Glomerular visceral epithelial cell (primary cell): ENCODE data around the gene METTL26.

ENCODE experiments used
- DNase-seq: peaks from one replicate; pipeline ENCODE4 v3.0.0-alpha.2; 2016; ENCODE audit errors: extremely low spot score

The METTL26 gene

GRCh38 chr16:595942-596735, 40.0 kb downstream of the METTL26 start:
- no peak for DNase-seq

DNA sequence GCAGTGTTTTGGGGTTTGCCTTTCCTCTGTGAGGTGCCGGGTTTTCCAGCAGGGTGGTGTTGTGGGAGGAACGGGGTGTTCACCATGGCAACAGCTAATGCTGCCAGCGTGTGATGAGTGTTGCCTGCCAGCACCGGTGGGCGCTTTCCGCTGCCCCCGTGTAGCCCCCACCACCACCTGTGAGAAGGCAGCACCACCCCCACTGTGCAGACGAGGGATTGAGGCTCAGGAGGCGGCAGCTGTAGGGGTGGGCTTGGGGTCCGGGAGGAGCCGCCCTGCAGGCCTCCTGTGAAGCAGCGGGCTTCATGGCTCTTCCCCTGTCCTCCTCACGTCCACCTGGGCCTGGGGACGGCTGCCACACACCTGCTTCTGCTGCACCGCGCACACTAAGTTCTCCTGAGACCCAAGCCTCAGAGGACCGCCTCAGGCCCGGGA, 41.0 kb downstream of the METTL26 start:
- DNase-seq, result no peak

DNA sequence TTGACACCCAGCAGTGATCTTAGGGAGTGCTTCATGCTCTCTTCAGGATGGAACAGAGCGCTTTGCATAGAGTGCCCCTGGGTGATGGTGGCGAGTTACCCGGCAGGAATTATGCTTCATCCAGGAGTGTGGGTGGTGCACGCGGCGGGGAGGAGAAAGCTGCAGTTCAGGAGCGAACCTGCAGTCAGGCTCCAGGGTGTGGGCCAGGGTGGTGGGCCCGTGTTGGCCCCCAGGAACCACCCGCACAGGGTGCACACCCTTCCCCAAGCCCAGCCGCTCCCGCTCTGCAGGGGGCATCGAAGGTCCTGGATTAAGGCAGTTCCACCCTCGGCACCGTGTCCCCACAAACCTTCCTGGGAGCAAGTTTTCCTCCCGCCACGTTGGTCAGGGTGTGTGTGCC, 42.3 kb downstream of the METTL26 start:
- no peak for DNase-seq

DNA sequence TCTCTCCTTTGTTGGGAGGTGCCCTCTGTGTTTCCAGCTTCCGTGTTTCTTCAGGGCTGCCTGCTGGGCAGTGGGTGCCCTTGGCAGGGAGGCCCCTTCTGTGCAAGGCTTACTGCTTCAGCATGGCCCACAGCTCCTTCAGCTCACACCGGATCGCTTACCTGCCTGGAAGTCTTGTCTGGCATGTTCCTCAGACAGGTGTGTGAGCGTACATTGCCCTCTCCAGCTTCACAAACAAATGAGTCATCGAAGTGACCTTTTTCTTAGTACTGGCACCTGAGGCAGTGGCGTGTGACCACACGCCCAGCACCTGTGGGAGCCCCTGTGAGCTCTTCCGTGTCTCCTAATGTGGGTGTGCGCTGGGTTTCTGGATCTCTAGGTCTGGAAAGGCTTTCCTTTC, 42.7 kb downstream of the METTL26 start:
- DNase-seq, result no peak

DNA sequence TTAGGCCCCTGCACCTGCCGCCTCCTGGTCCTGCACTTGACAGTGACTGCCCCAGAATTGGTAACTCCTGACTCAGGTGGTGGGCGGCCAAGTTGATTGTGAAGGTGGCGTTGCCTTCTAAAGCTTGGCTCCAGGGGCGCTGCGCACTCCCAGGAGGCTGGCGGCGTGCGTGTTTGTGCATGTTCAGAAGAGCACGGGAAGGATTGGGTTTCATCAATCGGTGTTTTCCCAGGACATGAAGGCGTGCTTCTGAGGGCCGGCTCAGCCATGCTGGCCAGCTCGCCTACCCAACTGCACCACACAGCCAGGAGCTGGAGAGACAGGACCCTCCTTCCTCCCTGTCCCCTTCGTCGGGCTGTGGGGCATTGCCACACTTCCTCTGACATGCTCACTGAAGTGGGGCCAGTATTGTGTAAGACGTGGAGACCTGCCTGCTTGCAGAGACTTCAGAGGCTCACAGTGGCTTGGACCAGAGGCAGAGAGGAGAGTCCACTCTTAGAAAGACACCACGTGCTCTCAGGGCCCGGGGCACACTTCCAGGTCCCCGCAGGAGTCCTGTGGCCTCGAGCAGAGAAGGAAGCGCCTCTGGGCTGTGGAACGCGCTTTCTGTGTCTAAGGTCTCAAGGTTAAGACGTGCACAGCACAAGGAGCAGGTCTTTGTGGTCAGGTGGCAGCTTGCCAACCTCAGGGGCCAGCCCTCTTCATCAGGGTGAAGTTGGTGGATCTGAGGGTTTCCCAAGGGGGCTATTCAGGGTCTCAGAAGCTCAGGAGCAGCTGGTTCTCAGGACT, 43.4 kb downstream of the METTL26 start:
- no peak for DNase-seq

DNA sequence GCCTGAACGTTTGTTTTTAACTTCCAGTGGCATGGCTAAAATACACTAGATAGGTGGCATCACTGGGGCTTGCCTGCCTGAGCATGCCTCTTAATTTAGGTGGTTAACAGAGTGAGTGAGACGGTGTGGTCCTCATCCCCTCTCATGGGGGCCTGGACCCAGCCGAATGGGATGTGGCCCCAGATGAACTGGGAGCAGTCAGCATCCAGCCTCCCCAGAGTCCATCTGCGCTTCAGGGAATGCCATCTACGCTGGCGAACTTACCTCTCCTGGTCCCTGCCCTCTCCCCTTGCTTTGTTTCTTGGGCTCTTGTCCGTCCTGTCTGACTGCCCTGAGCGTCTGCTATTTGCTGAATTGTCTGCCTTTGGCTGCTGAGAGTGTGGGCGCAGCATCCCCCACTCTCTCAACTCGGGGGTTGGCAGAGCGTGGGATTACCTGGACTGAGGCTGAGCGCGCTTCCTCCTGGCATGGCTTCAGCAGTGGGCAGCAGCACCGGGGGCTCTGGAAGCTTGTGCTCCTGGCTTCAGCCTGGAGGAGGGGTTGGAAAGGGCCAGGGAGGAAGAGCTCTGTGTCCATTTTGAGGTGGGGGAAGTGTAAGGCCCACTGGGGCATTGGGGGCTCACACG, 44.1 kb downstream of the METTL26 start:
- no peak for DNase-seq

DNA sequence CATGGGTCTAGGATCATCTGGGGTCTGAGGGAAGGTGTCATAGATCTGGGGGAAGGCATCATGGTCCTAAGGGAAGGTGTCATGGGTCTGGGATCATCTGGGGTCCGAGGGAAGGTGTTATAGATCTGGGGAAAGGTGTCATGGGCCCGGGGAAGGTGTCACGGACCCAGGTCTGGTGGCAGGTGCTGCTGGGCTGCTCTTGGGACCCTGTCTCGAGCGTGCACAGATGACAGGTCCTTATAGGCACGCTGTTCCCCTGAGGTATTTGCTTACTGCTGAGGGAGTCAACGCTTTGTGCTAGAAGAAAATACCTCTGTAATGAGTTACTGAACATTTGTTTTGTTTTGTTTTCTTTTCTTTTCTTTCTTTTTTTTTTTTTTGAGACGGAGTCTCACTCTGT, 44.9 kb downstream of the METTL26 start:
- DNase-seq, result no peak

DNA sequence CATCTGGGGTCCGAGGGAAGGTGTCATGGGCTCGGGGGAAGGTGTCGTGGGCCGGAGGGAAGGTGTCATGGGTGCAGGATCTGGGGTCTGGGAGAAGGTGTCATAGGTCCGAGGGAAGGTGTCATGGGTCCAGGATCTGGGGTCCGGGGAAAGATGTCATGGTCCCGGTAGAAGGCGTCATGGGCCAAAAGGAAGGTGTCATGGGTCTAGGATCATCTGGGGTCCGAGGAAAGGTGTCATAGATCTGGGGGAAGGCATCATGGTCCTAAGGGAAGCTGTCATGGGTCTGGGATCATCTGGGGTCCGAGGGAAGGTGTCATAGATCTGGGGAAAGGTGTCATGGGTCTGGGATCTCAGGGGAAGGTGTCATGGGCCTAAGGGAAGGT, 45.3 kb downstream of the METTL26 start:
- no peak for DNase-seq

DNA sequence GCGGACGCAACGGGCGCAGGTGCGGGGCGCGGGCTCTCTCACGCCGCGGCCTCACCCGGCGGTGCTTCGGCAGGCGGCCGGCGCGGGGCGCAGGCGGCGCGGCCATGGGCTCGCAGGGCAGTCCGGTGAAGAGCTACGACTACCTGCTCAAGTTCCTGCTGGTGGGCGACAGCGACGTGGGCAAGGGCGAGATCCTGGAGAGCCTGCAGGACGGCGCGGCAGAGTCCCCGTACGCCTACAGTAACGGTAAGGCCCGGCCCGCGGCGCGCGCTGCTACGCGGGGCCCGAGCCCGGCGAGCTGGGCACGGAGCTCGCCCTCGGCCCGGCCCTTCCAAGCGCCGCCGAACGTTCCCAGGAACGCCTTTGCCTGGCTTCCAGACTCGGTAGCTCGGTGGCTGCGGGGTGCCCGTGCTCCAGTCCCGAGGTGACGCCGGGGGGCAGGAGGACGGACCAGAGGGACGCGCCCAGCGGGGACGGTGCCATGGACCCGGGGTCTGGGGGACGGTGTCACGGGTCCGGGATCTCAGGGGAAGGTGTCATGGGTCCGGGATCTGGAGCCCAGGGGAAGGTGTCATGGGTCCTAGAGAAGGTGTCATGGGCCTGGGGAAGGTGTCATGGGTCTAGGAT, 45.8 kb downstream of the METTL26 start:
- DNase-seq, result no peak

DNA sequence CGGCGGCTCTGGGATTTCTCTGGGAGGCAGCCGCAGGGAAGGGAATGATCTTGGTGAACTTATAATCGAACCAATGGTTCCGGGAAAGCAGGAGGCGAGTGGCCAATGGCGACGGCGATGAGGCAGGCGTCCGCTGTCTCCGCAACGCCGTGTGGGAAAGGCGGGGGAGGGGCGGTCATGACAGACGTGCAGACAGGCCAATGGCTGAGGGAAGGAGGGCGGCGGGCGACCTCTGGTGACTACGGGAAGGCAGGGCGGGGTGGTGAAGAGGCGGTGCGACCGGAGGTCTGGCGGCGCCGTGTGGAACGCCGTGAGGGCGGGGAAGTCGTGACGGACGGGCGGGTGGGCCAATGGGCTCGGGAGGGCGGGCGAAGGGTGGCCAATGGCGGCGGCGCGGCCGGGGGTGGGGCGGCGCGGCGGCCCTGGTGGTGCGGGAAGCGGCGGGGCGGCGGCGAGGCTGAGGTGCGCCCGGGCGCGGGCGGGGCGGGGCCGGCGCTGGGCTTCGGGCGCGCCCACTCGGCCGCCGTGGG, 46.4 kb downstream of the METTL26 start, which contains the start of gene RAB40C:
TSS of gene RAB40C (plus strand) at position 409 of the 530 bp plus-strand sequence. CDS start 226 bp downstream, outside the sequence.
- DNase-seq, result peak; percentile 98

- peak; percentile 94 for DNase-seq
Observed at GRCh38 chr16:588889-589657, 47.0 kb downstream of the METTL26 start.

- peak; percentile 60 for DNase-seq
Observed at GRCh38 chr16:588639-588888, 47.5 kb downstream of the METTL26 start.

DNA sequence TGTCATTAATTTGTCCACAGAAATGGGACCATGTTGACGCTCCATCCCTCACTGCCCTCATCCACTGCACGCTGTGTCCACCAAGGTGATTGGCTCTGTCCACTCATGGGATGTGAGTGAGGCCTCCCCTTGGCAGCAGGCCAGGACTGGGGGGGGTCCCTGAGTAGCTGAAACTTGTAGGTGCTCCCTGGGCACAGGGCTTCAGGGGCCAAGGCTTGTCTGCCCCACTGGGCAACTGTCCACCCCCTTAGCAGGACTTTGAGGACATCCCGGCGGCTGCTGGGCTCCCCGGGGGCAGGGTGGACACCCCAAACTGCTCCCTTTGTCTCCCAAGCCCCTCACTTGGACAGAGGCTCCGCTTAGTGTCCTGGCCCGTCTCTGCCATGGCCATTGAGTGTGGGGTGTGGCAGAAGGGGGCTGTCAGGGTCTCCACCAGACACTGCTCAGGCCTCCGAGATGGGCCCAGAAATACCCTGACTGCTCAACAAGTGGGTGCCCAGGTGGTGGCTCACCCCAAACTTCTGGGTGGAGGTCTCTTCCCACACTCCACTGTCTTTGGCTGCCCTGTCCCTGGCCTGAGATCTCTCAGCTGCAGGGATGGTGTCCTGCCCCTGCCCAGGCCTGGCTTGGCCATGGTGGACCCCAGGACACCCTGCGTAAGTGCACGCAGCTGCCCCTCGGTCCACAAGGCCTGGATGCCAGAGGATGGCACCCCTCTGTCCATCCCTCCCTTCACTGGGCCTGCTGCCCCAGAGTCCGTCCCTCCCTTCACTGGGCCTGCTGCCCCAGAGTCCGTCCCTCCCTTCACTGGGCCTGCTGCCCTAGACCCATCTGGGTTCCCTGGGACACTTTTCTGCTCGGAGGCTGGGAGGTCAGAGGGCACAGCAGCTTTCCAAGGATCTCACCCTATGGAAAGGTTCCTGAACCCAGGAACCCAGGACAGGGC, 49.2 kb downstream of the METTL26 start:
- DNase-seq, result no peak

- DNase-seq, result peak; percentile 18
Observed at GRCh38 chr16:586047-586644, 50.0 kb downstream of the METTL26 start.

DNA sequence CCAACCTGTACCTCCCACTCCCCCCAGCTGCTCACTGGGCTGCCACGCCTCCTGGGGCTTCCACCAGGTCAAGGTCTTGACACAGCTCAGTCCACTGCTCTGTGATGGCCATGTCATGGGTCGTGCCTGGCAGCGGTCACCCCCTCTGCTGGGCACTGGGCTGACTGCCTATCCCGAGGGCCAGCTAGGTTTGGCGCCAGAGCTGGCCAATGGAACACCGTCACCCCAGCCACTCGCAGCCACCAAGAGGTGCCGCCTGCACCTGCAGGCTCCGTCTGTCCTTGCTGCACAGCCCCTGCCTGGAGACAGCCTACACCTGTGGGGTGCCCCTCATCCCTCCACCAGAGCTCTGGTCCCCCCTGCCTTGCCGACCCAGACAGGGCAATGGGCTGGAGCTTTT, 50.8 kb downstream of the METTL26 start:
- peak; percentile 17 for DNase-seq
